Measurements from ENCODE around the gene CACNA1S.

DNA sequence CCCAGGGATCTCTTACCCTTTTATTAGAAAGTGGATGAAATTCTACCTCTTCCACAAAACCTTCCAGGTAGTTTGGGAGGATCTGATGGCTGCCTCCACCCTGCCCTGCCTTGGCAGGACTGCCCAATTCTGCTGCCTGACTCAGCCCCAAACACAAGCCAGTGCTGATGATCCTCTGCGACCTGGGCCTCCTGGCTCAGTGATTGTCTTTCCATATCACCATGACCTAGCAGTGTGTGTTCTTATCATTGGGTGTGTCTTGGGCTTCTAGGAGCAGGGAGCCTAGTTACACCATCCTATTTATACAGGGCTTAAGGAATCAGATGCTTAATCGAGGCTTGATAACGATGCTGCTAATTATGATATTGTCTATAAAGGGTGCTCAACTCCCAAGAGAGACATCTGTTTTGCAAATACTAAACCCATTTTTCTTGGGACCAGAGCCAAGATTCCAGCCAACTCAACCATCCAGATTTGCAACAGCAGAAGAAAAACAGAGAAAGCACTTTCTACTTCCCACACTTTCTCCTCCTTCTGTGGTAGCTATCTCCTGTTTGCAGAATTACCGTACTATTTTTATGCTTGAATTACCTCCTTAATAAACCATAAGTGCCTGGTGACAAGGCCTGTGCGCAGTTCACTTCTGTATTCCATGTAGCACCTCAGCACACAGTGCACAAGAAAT, 52.2 kb downstream of the CACNA1S start:
- TF ChIP-seq, protein P1, sequence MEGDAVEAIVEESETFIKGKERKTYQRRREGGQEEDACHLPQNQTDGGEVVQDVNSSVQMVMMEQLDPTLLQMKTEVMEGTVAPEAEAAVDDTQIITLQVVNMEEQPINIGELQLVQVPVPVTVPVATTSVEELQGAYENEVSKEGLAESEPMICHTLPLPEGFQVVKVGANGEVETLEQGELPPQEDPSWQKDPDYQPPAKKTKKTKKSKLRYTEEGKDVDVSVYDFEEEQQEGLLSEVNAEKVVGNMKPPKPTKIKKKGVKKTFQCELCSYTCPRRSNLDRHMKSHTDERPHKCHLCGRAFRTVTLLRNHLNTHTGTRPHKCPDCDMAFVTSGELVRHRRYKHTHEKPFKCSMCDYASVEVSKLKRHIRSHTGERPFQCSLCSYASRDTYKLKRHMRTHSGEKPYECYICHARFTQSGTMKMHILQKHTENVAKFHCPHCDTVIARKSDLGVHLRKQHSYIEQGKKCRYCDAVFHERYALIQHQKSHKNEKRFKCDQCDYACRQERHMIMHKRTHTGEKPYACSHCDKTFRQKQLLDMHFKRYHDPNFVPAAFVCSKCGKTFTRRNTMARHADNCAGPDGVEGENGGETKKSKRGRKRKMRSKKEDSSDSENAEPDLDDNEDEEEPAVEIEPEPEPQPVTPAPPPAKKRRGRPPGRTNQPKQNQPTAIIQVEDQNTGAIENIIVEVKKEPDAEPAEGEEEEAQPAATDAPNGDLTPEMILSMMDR (IDR thresholded peaks at IDR 0.05) = no peak
- no peak for TF ChIP-seq POLR2A (IDR thresholded peaks at IDR 0.05)
